Renal pelvis (tissue), 4 donors: ENCODE results near the gene TNIK. TPM values are rescaled to one million over a fixed set of nuclear protein-coding genes. Genes with fewer than 3 reads are reported as not detected.

Source experiments
- DNase-seq: peaks from one replicate; pipeline ENCODE4 v3.0.0-alpha.2; 2013
- polyA plus RNA-seq, 3 donors: library from polyadenylated mRNA; unstranded; fragments of 120-200 nt; gene quantifications; one replicate each; pipeline ENCODE4 v1.2.1, GENCODE V29; 2013; ENCODE audit not compliant: insufficient read length in 3 of 3

Gene TNIK
- polyA plus RNA-seq, 3 donors: 19.2 to 23.7 (median 20.0) TPM

- no peak for DNase-seq
Measured at GRCh38 chr3:171046760-171047159, 413.4 kb downstream of the TNIK start.

- no peak for DNase-seq
Measured at GRCh38 chr3:171044835-171045793, 415.1 kb downstream of the TNIK start.

GRCh38 chr3:171044384-171044783 lies 415.8 kb downstream of the TNIK start:
- DNase-seq: no peak

- DNase-seq: no peak
Measured at GRCh38 chr3:171039674-171040073, 420.5 kb downstream of the TNIK start.

- no peak for DNase-seq
Measured at GRCh38 chr3:171038342-171038741, 421.9 kb downstream of the TNIK start.

GRCh38 chr3:171028779-171029232 lies 431.4 kb downstream of the TNIK start:
- DNase-seq: no peak

- DNase-seq: peak; percentile 62
Measured at GRCh38 chr3:171028025-171028778, 432.0 kb downstream of the TNIK start.

GRCh38 chr3:171026597-171027293 lies 433.5 kb downstream of the TNIK start, which contains the start of gene SLC2A2:
SLC2A2 (minus strand) TSS chr3:171026720; CDS start chr3:171026670, 50 bp downstream.
- DNase-seq: no peak

GRCh38 chr3:171023566-171023965 lies 436.6 kb downstream of the TNIK start:
- no peak for DNase-seq

GRCh38 chr3:171021377-171021776 lies 438.8 kb downstream of the TNIK start:
- DNase-seq: no peak

GRCh38 chr3:171018156-171018935 lies 441.9 kb downstream of the TNIK start:
- DNase-seq: no peak

GRCh38 chr3:171013822-171014748 lies 446.1 kb downstream of the TNIK start:
- DNase-seq: no peak

GRCh38 chr3:171011873-171012336 lies 448.3 kb downstream of the TNIK start:
- DNase-seq: no peak
